NT2/D1 (cell line): ENCODE data around the gene HCN2.

ENCODE experiments used
- DNase-seq: peaks from one replicate; pipeline ENCODE4 v3.0.0-alpha.2; 2011; ENCODE audit warnings: low read depth, low spot score
- H3K27me3 ChIP-seq: 2 replicates; pipeline ENCODE4 v1.6.0; 2011; ENCODE audit warnings: mild to moderate bottlenecking; ENCODE audit not compliant: insufficient read length, insufficient read depth
- H3K36me3 ChIP-seq: 2 replicates; pipeline ENCODE4 v1.6.1; 2011; ENCODE audit warnings: mild to moderate bottlenecking, low read length, mixed read lengths; ENCODE audit not compliant: insufficient read depth, insufficient read length
- H3K4me1 ChIP-seq: 2 replicates; pipeline ENCODE4 v1.5.1; 2011; ENCODE audit not compliant: insufficient read depth, insufficient read length
- H3K4me3 ChIP-seq: 2 replicates; pipeline ENCODE4 v1.5.1; 2011; ENCODE audit warnings: low read depth; ENCODE audit not compliant: insufficient read length
- H3K9ac ChIP-seq: 2 replicates; pipeline ENCODE4 v1.6.0; 2011; ENCODE audit warnings: low read depth; ENCODE audit not compliant: insufficient read length
- H3K9me3 ChIP-seq: 2 replicates; pipeline ENCODE4 v1.5.1; 2011; ENCODE audit warnings: mild to moderate bottlenecking, low read length; ENCODE audit not compliant: insufficient read depth
- SUZ12 ChIP-seq: IDR thresholded peaks from 2 replicates; pipeline ENCODE4 v1.6.1; 2011; ENCODE audit not compliant: insufficient read length, insufficient read depth; ENCODE audit errors: extremely low read depth
- YY1 ChIP-seq: IDR thresholded peaks from 2 replicates; pipeline ENCODE4 v1.6.1; 2011; ENCODE audit not compliant: insufficient read length, insufficient read depth
- ZNF274 ChIP-seq: IDR thresholded peaks from 2 replicates; pipeline ENCODE4 v1.6.1; 2011; ENCODE audit warnings: mild to moderate bottlenecking, low read depth, low read length

The HCN2 gene

DNA sequence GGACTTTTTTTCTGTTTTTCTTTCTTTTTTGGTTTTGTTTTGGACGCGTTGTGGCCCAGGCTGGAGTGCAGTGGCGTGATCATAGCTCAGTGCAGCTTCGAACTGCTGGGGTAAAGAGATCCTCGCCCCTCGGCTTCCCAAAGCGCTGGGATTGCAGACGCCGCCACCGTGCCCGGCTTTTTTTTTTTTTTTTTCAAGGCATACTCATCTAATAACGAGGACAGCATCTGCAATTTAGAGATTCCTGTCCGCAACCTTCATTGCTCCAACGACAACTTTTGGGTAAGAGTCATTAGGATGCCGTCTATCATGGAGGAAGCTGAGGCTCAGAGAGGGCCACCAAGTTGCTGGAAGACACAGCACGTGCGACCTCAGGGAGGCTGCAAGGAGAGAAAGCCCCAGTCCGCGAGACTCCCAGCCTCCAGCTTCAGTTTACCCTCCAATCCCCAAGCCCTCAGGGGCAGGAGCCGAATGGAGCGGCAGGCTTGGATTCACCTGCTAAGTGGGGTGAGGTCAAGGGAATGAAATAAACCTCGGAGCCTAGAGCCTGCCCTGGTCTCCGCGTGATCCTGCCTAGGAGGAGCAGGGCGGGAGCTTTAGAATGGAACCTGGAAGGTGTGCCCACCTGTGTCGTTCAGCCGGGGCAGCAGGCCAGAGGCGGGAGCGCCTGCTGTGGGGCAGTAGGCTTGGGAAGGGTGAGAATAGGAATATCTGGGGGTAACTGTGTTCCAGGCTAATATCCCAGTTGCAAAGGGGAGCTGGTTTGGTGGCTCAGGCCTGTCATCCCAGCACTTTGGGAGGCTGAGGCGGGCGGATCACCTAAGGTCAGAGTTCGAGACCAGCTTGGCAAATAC is 44.3 kb downstream of the HCN2 start:
- DNase-seq: no peak
- TF ChIP-seq ZNF274: no peak
- TF ChIP-seq YY1: no peak
- TF ChIP-seq SUZ12: no peak

DNA sequence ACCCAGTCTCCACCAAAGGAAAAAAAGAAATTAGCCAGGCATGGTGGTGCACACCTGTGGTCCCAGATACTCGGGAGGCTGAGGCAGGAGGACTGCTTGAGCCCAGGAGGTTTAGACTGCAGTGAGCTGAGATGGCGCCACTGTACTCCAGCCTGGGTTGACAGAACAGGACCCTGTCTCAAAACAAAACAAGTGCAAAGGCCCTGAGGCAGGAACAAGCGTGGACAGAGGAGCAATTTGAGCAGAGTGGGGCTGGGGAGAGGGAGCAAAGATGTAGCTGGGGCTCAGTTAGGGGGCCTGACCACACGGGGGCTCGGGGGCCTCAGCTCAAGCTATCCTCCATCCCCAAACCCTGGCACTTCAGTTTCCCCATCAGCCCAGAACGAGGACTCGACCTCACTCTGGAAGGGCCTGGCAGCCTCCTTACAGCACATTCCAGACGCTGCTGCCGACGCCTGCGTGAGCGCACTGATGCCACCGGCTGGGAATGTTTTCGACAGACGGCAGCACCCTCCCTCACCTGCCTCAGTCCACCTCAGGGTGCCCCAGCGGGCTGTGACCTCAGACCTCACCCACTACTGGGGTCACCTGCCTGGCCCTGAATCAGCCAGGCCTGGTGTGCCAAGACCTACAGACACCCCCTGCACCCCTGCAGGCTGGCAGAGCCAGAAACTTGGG is 45.4 kb downstream of the HCN2 start:
- H3K36me3 ChIP-seq: peaks cover 11% of the 10 kb centered on the region
- no peak for TF ChIP-seq ZNF274
- peaks cover 12% of the 10 kb centered on the region for H3K27me3 ChIP-seq
- DNase-seq: no peak
- no peak overlapping the region for H3K4me3 ChIP-seq
- H3K9ac ChIP-seq: peak overlapping the region; percentile 26
- H3K4me1 ChIP-seq: peaks cover 14% of the 10 kb centered on the region
- no peaks in the 10 kb centered on the region for H3K9me3 ChIP-seq

More for the DNA sequence above, 44.3 kb downstream of the HCN2 start:
- Histone ChIP-seq H3K36me3 (peaks cover 21% of the 10 kb centered on the region), H3K27me3 (peaks cover 8% of the 10 kb centered on the region), H3K9me3 (no peaks in the 10 kb centered on the region), H3K4me1 (peaks cover 11% of the 10 kb centered on the region), H3K4me3 (peak overlapping the region; percentile 98), H3K9ac (peak overlapping the region; percentile 88)

DNA sequence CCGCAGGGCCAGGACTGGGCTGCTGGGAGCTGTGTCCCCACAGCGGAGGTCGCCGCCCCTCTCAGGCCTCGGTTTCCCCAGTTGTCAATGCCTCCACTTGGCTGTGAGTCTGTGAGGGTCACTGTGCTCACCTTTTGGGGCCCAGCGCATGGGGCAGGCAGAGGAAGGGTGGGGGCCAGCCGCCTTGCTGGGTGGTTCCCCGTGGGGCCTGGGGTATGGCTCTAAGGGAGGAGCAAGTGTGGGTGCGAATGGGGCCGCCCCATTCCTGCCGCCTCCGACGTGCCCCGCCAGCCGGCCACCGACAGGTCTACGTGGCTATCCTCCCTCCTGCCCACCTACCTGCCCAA is 49.2 kb downstream of the HCN2 start:
- Histone ChIP-seq H3K9ac (peak overlapping the region; percentile 56), H3K27me3 (peaks cover 12% of the 10 kb centered on the region), H3K36me3 (peaks cover 20% of the 10 kb centered on the region), H3K9me3 (no peaks in the 10 kb centered on the region), H3K4me1 (peaks cover 11% of the 10 kb centered on the region), H3K4me3 (peak overlapping the region; percentile 47)
- TF ChIP-seq ZNF274 (no peak), YY1 (no peak), SUZ12 (no peak)
- DNase-seq: no peak

DNA sequence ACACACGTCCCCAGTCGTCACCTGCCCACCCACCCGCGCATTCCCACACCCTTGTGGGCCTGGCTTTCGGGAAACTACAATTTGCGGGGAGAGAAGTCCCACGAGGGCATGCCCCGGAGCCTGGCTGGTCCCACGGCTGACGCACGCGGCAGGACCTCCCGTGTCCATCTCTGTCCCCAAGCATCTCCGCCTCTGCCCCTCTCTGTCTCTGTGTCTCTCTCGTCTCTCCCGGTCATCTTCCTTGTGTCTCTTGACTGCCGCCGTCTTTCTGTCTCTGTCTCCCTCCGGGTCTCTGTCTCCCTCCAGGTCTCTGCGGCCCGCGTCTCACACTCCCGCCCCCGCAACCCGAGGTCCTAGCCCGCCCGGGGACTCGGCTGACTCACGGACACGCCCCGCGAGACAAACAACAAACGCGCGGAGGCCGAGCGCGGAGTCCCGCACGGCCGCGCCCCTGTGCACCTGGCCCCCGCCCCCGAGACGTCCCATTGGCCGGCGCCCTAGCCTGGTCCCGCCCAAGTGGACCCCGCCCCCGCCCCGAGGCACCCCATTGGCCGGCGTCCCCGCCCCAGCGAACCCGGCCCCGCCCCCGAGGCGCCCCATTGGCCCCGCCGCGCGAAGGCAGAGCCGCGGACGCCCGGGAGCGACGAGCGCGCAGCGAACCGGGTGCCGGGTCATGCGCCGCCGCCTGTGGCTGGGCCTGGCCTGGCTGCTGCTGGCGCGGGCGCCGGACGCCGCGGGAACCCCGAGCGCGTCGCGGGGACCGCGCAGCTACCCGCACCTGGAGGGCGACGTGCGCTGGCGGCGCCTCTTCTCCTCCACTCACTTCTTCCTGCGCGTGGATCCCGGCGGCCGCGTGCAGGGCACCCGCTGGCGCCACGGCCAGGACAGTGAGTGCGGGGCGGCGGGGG is 49.8 kb downstream of the HCN2 start, which contains the start of gene FGF22:
Gene FGF22, plus strand, starts transcription at position 627 of the 908 bp plus-strand sequence. Its CDS starts 47 bp downstream, at position 674.
- DNase-seq: peak; percentile 74
- peaks cover 27% of the 10 kb centered on the region for H3K36me3 ChIP-seq
- peak within 1 kb of the TSS; percentile 47 for H3K4me3 ChIP-seq
- H3K9ac ChIP-seq: peak within 1 kb of the TSS; percentile 61
- H3K9me3 ChIP-seq: no peaks in the 10 kb centered on the region
- H3K27me3 ChIP-seq: peaks cover 12% of the 10 kb centered on the region
- TF ChIP-seq ZNF274: no peak
- TF ChIP-seq SUZ12: no peak
- no peak for TF ChIP-seq YY1
- peaks cover 11% of the 10 kb centered on the region for H3K4me1 ChIP-seq

DNA sequence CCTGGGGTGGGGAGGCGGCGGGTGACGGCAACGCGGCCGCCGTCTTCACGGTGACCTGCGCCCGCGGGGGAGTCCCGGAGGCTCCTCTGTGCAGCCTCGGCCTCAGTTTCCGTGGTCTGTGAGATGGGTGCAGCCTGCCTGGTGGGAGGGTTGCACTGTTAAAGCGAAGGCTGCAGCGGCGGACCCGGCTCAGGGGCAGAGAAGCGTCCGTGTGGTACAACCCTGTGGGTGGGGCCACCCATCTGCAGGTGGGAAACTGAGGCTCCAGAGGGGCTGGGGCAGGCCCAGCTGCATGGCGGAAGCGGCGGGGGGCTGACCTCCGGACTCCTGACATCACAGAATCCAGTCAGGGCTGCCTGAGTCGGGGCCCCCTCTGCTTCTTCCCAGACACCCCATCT is 50.5 kb downstream of the HCN2 start:
- TF ChIP-seq YY1 (no peak), ZNF274 (no peak), SUZ12 (no peak)
- no peak for DNase-seq
- peaks cover 11% of the 10 kb centered on the region for H3K4me1 ChIP-seq
- peaks cover 33% of the 10 kb centered on the region for H3K36me3 ChIP-seq
- no peaks in the 10 kb centered on the region for H3K9me3 ChIP-seq
- H3K9ac ChIP-seq: no peak overlapping the region
- H3K4me3 ChIP-seq: peak overlapping the region; percentile 28
- peaks cover 12% of the 10 kb centered on the region for H3K27me3 ChIP-seq

DNA sequence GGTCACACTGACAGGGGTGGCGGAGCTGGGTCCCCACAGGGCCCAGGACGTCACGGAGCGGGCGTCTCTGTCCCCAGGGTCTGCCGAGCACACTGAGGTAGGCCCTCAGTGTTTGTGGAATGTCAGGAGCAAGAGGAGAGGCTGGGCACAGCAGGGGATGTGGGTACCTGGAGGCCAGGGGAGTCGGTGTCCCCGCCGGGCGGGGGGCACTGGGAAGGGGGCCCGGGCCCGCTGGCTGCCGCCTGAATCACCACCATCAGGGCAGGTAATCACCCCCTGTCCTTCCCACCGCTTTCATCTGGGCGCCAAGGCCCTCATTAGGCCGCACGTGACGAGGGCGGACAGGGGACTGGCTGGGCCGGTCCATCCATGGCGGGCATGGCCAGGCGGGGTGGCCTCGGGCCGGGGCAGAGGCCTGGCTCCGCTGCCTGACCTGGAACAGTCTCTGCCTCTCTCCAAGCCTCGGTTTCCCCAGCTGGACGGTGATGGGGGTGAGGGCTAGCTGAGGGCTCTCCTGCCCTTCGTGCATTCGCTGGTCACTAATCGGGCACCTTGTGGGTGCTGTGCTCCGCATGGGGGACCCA is 51.0 kb downstream of the HCN2 start:
- no peaks in the 10 kb centered on the region for H3K9me3 ChIP-seq
- peaks cover 11% of the 10 kb centered on the region for H3K4me1 ChIP-seq
- peak overlapping the region; percentile 3 for H3K9ac ChIP-seq
- H3K36me3 ChIP-seq: peaks cover 38% of the 10 kb centered on the region
- no peak for DNase-seq
- H3K4me3 ChIP-seq: no peak overlapping the region
- TF ChIP-seq YY1 (no peak), ZNF274 (no peak), SUZ12 (no peak)
- H3K27me3 ChIP-seq: peaks cover 12% of the 10 kb centered on the region
